ENCODE data around the gene SRR.

SRR gene

DNA sequence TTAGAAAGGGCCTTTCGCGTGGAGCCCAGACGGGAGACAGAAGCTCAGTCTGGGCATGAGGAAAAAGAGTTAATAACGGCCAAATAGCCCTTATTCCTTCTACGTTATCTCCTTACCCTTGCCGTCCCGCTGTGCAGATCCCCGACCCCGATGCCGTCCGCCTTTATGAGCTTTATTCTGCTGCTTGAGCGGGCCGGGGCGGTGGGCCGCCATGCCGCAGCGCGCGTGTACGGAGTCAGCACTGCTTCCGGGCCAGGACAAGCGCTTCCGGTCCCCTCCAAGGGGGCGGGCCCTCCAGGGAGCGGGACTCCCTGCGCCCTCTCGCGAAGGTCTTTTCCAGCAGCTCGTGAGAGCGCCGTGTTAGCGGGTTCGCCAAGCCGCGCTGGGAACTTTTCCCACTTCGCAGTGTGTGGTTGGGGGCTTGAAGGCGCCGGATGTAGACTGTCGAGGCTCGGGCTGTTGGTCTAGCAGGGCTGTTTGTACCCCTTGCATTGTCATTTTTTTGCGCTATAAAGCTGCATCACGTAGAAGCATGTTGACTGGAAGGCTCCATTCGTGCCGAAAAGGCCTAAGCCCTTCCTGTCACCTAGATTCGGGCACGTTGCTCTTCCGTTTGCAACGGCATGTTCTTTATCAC, 32.6 kb downstream of the SRR start, which contains the start of gene TSR1:
TSS of gene TSR1 (minus strand) at position 243 of the 637 bp plus-strand sequence. CDS start at position 213, 30 bp downstream.
- peak within 1 kb of the TSS; percentile 98 for H3K4me3 ChIP-seq (ENCODE audit: low read depth, low read length)
- peak; percentile 98 for TF ChIP-seq MYC (IDR thresholded peaks at IDR 0.05; ENCODE audit: low read depth, low read length)
- TF ChIP-seq CTCF (IDR thresholded peaks at IDR 0.05; ENCODE audit: low read depth, low read length): no peak
- TF ChIP-seq POLR2A (IDR thresholded peaks at IDR 0.05; ENCODE audit: extremely low read depth, insufficient read length): peak; percentile 84
- TF ChIP-seq MAX (IDR thresholded peaks at IDR 0.05; ENCODE audit: low read depth, low read length): peak; percentile 87
- peak; percentile 91 for DNase-seq (ENCODE audit: low read depth)

DNA sequence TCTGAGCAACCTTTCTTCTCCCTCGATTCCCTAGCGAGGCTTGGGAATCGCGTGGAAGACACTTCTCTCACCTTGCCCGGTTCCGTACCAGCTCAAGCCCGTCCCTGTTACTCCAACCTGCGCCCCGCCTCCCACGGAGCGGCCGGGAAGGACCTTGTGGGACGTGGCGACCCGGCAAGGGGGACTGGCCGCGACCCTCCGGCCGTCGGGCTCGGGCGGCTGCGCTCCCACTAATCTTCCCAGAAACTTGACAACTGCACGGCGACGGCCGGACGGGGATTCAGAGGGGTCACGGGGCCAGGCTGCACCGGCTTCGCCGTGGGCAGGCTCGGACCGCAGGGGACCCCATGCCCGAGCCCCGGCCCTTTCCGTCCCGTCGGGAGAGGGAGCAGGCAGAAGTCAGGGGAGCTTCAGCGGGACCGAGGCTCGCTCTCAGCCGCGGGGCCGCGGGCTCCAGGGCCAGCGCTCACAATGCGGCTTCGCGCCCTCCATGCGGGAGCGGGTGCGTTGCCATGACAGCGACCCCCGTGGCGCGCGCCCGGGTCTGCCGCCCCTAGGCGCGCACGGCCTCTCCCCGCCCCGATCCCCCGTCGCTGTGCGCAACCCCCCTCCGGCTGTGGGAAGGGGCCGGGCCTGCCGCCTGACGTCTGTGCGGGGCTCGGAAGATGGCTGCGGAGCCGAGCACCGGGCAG, 33.2 kb downstream of the SRR start, which contains the start of gene SGSM2:
TSS of gene SGSM2 (plus strand) at position 650 of the 692 bp plus-strand sequence. CDS start 188 bp downstream, outside the sequence.
- H3K4me3 ChIP-seq (ENCODE audit: low read depth, low read length): peak within 1 kb of the TSS; percentile 98
- TF ChIP-seq MAX (IDR thresholded peaks at IDR 0.05; ENCODE audit: low read depth, low read length) (no peak), POLR2A (IDR thresholded peaks at IDR 0.05; ENCODE audit: extremely low read depth, insufficient read length) (no peak)
- peak; percentile 70 for DNase-seq (ENCODE audit: low read depth)

DNA sequence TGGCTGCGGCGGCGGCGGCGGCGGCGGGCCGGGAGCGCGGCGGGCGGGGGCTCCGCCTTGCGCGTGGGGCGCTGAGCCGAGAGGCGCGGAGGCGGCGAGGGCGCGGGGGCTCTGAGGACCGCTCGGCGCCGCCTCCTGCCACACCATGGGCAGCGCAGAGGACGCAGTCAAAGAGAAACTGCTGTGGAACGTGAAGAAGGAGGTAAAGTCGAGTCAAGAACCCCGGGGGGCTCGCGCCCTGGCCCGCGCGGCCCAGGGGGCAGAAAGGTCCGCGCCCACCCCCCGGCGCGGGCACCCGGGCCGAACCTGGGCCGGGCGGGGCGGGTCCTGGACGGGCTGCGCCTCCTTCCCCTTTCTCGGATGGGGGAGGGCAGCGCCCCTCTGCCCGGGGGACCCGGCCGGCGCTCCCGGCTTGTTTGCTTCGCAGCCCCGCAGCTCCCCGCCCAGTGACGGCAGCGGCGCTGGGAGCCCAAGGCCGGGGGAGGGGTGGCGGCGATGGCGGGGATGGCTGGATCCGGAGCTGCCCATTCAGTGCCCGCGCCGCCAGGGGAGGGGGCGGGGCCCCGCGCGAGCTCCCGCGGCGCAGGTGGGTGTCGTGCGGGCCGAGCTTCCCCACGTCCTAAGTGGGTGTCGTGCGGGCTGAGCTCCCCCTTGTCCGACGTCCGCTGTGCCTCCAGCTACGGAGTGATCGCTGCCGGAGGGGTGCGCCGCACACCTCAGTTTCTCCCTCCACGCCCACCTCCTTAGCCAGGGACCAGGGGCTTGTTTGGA, 34.0 kb downstream of the SRR start:
- TF ChIP-seq MYC (IDR thresholded peaks at IDR 0.05; ENCODE audit: low read depth, low read length): no peak
- TF ChIP-seq POLR2A (IDR thresholded peaks at IDR 0.05; ENCODE audit: extremely low read depth, insufficient read length): no peak
- TF ChIP-seq MAX (IDR thresholded peaks at IDR 0.05; ENCODE audit: low read depth, low read length): no peak
- no peak for TF ChIP-seq CTCF (IDR thresholded peaks at IDR 0.05; ENCODE audit: low read depth, low read length)
- peak overlapping the region; percentile 52 for H3K4me3 ChIP-seq (ENCODE audit: low read depth, low read length)
- peak; percentile 68 for DNase-seq (ENCODE audit: low read depth)

DNA sequence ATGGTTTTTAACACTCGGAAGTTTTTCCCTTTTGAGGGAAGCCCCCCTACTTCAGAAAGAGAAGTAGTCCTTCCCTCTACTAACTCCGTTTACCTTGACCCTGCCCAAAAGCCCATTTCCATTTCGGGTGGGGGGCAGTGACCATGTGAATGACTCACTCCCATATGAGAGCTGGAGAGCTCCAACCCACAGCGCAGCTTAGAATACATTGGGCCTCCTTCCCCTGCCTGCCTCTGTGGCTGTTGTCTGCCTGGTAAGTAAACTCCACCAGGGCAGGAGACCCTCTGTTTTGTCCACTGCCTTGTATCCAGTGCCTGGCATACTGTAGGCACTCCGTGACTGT, 34.5 kb downstream of the SRR start:
- peak overlapping the region; percentile 50 for H3K4me3 ChIP-seq (ENCODE audit: low read depth, low read length)
- no peak for TF ChIP-seq MAX (IDR thresholded peaks at IDR 0.05; ENCODE audit: low read depth, low read length)
- no peak for TF ChIP-seq MYC (IDR thresholded peaks at IDR 0.05; ENCODE audit: low read depth, low read length)
- no peak for TF ChIP-seq POLR2A (IDR thresholded peaks at IDR 0.05; ENCODE audit: extremely low read depth, insufficient read length)
- TF ChIP-seq CTCF (IDR thresholded peaks at IDR 0.05; ENCODE audit: low read depth, low read length): no peak
- peak; percentile 46 for DNase-seq (ENCODE audit: low read depth)

GRCh38 chr17:2343421-2343820, 39.7 kb downstream of the SRR start:
- no peak overlapping the region for H3K4me3 ChIP-seq (ENCODE audit: low read depth, low read length)
- TF ChIP-seq CTCF (IDR thresholded peaks at IDR 0.05; ENCODE audit: low read depth, low read length): no peak
- no peak for TF ChIP-seq MAX (IDR thresholded peaks at IDR 0.05; ENCODE audit: low read depth, low read length)
- no peak for TF ChIP-seq MYC (IDR thresholded peaks at IDR 0.05; ENCODE audit: low read depth, low read length)
- no peak for TF ChIP-seq POLR2A (IDR thresholded peaks at IDR 0.05; ENCODE audit: extremely low read depth, insufficient read length)
- DNase-seq (ENCODE audit: low read depth): no peak

All from NB4 (cell line).